NCI-H2196 treated with DMSO at 0.1 percent for 48 hours (cell line): ENCODE results near the gene LOXL1.
"Not testable (repeated sequence)": the region's sequence is repeated elsewhere in the genome, so short reads cannot be mapped to it uniquely, and the experiment has no call there.

Experiments used
- DNase-seq: peaks from one replicate; lab custom pipeline; 2025; ENCODE audit not compliant: unreplicated experiment; lab: John Stamatoyannopoulos, UW

Gene LOXL1

DNA sequence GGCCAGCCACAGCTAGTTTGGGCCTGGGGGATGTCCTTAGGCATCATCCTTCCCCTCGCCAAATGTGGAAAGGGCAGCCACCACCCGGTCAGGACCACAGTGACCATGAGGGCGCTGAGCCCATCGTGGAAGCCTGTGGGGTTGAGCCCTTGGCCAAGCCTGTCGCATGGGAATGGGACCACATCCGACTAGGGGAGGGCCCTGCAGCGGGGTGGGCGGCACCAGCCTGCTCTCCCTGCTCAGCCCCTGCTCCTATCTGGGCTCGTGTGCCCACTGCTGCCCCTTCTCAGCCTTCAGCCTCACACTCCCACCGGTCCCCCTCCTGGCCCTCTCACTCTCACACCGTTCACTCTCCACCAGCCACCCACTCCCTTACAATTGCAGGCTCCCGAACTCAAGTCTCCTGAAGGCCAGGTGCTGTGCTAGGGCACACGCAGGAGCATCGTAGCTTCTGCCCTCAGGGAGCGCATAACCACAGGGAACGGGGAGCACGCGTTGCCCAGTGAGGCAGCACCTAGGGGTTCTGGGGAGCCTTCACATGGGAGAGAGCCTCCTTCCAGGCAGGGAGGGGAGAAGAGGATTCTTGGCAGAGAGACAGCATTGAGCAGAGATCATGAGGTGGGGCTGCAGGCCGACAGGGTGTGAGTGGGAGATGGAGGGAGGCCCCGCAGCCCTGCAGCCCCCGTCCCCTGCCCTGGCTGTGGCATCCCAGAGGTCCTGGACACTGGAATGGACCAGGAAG, 26.1 kb downstream of the LOXL1 start:
- DNase-seq: no peak

DNA sequence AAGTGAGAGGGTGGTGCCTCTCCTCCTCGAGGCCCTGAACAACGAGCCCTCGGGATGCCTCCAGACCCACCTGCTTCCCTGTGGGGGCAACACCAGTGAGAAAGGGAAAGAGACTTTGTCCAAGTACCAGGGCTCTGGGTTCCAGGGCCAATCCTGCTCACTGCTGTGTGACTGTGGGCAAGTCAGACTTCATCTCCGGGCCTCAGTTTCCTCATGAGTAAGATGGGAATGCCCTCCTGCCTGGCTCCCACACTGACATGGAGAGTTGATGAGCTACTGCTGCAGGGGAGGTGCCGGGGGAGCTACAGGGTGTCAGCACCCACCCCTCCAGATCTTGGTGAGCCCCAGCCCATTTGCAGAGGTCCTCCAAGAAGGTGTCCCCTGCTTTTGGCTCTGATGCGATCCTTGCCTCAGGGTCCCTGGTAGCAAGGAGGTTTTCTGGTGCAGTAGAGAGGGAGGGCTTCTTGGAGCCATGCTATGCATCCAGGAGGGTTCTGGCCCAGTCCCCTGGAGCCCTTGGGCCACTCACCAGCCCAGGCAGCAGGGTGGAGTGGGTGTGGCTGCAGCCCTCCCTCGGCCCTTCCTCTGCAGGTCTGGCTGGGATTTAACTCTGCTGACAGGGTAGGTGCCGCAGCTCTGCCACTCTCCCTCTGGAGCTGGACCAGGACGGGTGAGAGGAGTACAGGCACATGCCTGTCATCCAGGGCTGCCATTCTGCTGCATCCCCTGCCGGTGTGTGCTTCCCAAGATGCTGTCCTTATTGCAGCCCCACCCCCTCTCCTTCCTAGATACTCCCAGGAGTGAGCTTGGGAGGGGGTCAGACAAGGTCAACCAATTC, 26.9 kb downstream of the LOXL1 start:
- DNase-seq: no peak

GRCh38 chr15:73954188-73955145, 28.2 kb downstream of the LOXL1 start:
- DNase-seq: no peak

DNA sequence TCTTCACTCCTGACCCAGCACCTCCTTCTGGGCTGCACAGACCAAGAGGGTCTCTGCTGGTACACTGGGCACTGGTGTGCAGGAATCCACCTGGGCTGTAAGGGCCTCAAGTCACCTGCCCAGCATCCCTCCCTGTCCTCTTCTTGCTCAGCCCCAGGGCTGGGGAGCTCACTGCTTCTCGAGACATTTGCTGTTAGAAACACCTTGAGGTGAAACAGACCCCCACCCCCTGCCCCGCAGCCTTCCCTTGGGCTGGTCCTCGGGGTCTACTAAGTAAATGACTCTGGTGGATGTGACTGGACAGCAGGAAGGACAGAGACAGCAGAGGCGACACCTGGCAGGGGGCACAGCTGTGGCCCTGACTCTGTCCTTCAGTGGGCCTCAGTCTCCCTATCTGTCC, 29.1 kb downstream of the LOXL1 start:
- DNase-seq: no peak

DNA sequence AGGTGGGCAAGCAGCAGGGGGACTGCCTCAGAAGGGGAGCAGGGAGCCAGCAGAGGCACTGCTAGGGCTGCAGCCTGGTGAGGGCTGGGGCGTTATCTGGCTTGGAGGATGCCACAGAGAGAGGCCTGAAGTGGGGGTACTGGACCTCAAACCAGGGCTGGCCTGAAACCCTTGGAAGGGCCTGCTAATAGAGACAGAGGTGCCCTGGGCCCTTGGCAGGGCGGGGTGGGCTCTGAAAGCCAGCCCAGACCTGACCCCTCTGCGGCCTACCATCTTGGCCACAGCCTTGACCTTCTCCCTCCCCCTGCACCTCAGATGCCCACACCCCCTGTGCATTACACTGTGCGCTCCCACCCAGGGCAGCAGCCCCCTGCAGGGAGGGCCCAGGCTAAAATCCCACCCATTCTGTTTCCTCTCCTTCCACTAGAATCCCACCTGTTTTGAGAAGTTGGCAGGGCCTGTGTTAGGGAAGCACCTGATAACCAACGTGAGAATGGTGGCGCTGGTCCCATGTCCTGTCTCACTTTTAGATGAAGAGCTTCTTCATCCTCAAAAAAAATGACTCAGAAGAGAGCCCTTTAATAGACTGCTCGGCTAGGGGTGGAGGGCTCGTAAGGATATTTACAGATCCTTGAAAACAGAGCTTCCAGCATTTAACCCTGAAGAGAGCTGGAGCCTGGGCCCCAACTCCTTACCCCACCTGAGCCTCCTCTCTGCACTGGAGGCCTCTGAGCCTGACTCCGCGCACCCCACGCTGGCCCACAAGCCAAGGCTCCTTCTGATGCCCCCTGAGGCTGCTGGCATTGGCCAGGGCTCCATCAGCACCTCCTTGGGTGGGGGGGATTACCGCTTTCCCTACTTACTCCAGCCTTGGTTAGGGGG, 29.8 kb downstream of the LOXL1 start:
- no peak for DNase-seq

DNA sequence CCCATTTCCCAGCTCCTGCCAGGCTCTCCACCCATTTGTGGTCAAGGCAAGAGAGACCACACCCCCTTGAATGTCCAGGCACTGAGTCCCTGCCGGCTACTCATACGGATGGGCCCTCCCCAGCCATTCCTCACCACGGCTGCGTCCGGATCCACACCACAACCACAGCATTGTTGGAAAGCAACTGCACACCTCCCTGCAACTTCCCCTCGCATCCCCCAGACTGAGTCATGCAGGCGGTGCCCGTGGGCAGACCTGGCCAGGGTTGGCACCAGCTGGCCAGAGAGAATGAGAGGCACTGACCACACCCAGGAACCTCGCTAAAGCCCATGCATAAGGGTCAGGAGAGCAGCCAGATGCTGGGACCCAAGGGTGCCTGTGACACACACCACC, 30.5 kb downstream of the LOXL1 start:
- no peak for DNase-seq

DNA sequence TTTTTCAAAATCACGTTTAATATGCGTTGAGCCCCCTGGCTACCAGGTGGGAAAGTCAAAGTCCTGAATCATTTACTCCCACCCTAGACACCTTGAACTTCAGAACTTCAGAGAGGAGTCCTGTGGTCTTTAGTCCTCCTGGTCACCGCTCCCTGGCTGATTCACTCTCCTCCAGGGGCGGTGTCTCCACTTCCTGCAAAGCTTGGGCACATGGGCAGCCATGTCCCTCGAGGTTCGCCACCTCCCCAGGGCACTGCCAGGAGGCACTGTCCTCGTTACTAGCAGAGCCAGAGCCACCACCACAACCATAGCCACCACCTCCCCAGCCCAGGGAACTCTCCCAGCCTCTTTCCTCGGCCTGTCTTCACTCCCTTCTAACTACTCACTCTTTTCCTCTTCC, 31.0 kb downstream of the LOXL1 start:
- no peak for DNase-seq

DNA sequence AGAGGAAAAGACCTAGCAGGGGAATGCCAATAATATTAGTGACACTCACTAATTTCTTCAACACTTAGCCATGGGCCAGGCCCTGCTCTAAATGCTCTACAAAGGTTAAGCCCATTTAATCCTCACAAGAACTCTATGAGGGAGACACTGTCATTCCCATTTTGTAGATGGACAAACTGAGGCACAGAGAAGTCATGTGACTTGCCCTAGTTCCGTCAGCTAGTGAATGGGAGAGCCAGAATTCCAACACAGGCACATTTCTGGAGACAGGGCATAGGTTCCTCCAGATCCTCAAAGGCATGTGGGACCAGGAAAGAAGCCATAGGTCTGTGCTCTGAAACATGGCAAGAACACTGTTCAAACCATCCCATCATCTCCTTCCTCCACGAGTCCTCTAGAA, 31.5 kb downstream of the LOXL1 start:
- no peak for DNase-seq

DNA sequence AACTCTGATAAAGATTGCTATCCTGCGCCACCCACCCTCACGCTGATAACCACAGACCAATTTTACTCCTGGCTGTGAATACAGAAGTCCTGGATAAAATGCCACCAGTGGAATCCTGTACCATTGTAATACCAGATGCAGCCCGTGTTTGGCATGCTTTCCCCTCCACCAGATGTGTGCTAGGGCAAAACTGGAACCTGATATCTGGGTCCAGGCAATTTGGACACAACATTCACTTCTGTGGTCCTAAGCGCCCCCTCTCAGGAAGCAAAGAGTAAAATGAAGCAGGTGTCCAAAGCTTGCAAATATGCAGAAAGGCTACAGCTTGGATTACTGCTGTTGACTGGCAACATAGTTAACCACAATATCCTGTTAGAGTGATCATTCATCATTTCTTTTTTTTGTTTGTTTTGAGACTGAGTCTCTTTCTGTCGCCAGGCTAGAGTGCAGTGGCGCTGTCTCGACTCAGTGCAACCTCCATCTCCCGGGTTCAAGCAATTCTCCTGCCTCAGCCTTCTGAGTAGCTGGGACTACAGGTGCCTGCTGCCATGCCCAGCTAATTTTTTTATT, 32.8 kb downstream of the LOXL1 start:
- DNase-seq: no peak

DNA sequence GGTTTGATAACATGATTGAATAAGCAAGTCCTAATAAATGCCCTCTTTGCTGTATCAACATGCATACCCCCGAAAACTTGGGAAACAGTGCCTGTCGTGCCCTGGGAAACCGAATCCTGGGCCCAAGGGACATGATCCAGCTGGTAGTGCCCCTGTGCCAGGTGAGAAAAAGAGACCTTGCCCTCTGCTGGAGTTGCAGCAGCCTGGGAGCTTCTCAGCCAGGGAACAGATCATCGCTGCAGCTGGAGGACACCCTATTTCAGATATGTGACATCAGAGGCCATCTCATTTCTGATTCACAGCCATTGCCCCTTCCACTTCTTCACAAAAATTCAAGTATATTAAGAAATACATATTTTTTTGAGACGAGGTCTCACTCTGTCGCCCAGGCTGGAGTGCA, 33.5 kb downstream of the LOXL1 start:
- no peak for DNase-seq

DNA sequence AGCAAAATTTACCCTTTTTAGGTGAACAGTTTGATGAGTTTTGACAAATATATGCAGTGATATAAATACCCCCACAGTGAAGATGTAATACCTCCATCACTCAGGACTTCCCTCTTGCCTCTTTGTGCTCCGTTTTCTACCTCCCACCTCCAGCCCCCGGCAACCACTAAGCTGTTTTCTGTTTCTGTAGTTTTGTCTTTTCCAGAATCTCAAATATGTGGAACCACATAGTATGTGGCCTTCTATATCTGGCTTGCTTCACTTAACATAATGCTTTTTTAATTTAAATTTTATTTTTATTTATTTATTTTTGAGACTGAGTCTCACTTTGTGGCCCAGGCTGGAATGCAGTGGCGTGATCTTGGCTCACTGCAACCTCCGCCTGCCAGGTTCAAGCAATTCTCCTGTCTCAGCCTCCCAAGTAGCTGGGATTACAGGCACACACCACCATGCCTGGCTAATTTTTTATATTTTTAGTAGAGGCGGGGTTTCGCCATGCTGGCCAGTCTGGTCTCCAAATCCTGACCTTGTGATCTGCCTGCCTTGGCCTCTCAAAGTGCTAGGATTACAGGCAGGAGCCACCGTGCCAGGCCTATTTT, 34.3 kb downstream of the LOXL1 start:
- not testable (repeated sequence) for DNase-seq

- no peak for DNase-seq
Observed at GRCh38 chr15:73962433-73962832, 36.2 kb downstream of the LOXL1 start.

DNA sequence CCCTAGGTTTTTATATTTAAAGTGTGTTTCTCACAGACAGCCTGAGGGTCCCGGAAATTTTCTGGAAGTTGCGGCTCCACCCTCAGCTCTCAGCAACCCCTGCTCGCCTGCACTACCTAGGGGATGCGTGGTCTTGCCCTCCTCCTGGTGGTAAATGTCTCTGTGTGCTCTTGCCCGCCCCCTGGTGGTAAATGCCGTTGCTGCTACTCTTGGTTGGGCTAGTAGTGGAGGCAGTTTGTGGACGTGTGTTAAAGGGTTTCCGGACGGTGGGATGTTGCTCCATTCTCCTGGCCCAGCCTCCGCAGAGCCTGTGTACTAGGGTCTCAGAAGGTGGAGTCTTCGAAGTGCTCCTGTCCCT, 38.5 kb downstream of the LOXL1 start:
- no peak for DNase-seq

DNA sequence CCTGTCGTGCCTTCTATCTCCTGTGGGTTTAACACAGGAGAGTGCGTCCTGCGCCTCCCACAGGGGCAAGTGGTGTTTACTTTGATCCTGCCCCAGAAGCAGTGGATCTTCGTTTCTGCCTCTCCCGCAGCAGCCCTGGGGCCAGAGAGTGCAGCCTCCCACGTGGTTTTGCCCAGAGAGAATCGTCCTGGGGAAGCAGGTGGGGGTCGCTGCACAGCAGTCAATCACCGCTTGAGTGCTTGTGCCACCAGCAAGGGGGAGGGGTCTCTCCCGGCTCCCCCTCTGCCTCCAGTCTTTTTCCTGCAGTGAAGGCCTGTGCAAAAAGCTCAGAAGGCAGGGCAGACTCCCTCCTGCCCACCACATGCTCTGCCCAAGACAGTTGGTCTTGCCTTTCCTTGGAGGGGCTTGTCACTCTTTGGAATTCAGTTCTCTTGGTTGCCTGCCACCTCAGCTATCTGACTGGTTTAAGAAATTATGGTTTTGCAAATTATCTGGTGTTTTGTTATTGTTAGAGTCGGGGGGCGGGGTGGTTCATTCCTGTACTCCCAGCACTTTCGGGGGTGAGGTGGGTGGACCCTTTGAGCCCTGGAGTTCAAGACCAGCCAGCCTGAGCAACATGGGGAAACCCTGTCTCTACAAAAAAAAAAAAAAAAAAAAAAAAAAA, 39.0 kb downstream of the LOXL1 start:
- no peak for DNase-seq

- no peak for DNase-seq
Observed at GRCh38 chr15:73965758-73966113, 39.5 kb downstream of the LOXL1 start.

DNA sequence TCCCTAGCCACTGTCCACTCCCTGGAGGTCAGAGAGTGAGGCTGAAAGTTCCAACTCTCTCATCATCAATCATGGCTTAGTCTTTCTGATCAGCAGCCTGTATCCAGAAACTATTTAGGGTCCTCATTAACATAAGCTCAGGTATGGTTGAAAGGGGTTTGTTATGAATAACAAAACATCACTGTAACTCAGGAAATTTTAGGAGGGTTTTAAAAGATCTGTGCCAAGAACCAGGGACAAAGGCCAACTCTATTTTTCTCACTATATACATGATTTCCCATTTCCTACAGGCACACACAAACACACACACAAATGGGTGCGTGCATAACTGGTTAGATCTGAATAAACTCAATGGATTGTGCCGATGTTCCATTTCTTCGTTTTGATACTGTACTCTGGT, 42.2 kb downstream of the LOXL1 start:
- DNase-seq: no peak

- no peak for DNase-seq
Observed at GRCh38 chr15:73969151-73969759, 43.0 kb downstream of the LOXL1 start.

GRCh38 chr15:73972984-73973682, 46.9 kb downstream of the LOXL1 start:
- no peak for DNase-seq
